Adrenal gland (tissue), 5 donors: ENCODE data around the gene MVB12B.

Experiments used
- CTCF ChIP-seq, 6 experiments: fragments of 450-650 bp in 4 of 6; fragments of 200-600 bp in 2 of 6; sonication (generic) in 1 of 6; IDR thresholded peaks; 1 replicate in 5 of 6; 2 replicates in 1 of 6; pipeline versions ENCODE4 v1.5.1 to v1.8.0; 2016 to 2021; ENCODE audit warnings: antibody characterized with exemption in 6 of 6, mild to moderate bottlenecking in 2 of 6, moderate library complexity in 1 of 6
- POLR2A ChIP-seq, 2 donors: fragments of 450-650 bp; IDR thresholded peaks; one replicate each; pipeline ENCODE4 v1.6.1; 2017; ENCODE audit warnings: antibody characterized with exemption in 2 of 2, mild to moderate bottlenecking in 2 of 2, moderate library complexity in 1 of 2
- donor health status: DM: no; HTN: no; CAD: no.

- no peak for TF ChIP-seq CTCF (IDR thresholded peaks at IDR 0.05)
- TF ChIP-seq POLR2A (IDR thresholded peaks at IDR 0.05), result no peak
These were observed 21.7 kb upstream of the MVB12B start for GRCh38 chr9:126304971-126305320.
